ENCODE results near the gene FADS1. TPM values are rescaled to one million over a fixed set of nuclear protein-coding genes. Genes with fewer than 3 reads are reported as not detected.

The FADS1 gene
- total RNA-seq, 1 experiment from 2014 or later = 442 TPM

DNA sequence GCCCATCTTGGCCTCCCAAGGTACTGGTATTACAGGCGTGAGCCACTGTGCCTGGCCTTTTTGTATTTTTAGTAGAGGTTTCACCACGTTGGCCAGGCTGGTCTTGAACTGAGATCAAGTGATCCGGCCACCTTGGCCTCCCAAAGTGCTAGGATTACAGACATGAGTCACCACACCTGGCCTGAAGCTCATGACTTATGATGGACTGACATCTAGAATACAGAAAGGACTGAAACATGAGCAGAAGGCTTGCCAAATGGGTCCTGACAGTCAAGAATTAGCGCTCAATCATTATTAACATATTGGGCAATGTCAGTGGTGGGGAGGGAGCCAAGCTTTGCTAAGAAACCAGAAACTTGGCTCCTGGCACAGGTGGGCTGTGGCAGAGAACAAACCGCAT, 5.0 kb downstream of the FADS1 start:
- BruUV-seq (replicated peaks) = no TSS peak
- Histone ChIP-seq H3K27ac (ENCODE audit: low read depth, low read length, poor library complexity, severe bottlenecking) (peak overlapping the region; percentile 62), H3K27me3 (replicated peaks; ENCODE audit: insufficient read depth, low read depth, low read length, poor library complexity) (no peaks in the 10 kb centered on the region), H3K4me3 (ENCODE audit: low read depth, low read length, poor library complexity, severe bottlenecking) (no peak overlapping the region), H3K9me3 (ENCODE audit: low read depth, low read length, poor library complexity, severe bottlenecking) (no peaks in the 10 kb centered on the region), H3K4me1 (ENCODE audit: insufficient read depth, low read length, poor library complexity, severe bottlenecking) (peaks cover 19% of the 10 kb centered on the region), H3K36me3 (ENCODE audit: insufficient read depth, low read length, poor library complexity, severe bottlenecking) (peaks cover 81% of the 10 kb centered on the region)
- no peak for DNase-seq (ENCODE audit: low spot score)
- intact Hi-C loops (cut with micrococcal nuclease; ENCODE audit: unreplicated experiment) = no loop called here
- no peak for TF ChIP-seq EZH2 (IDR thresholded peaks at IDR 0.05; ENCODE audit: borderline replicate concordance, low read depth, low read length, poor library complexity, severe bottlenecking)
- TF ChIP-seq, protein P1, sequence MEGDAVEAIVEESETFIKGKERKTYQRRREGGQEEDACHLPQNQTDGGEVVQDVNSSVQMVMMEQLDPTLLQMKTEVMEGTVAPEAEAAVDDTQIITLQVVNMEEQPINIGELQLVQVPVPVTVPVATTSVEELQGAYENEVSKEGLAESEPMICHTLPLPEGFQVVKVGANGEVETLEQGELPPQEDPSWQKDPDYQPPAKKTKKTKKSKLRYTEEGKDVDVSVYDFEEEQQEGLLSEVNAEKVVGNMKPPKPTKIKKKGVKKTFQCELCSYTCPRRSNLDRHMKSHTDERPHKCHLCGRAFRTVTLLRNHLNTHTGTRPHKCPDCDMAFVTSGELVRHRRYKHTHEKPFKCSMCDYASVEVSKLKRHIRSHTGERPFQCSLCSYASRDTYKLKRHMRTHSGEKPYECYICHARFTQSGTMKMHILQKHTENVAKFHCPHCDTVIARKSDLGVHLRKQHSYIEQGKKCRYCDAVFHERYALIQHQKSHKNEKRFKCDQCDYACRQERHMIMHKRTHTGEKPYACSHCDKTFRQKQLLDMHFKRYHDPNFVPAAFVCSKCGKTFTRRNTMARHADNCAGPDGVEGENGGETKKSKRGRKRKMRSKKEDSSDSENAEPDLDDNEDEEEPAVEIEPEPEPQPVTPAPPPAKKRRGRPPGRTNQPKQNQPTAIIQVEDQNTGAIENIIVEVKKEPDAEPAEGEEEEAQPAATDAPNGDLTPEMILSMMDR (conservative IDR thresholded peaks at IDR 0.05; ENCODE audit: low read depth, low read length) = no peak
- POLR2A ChIA-PET (ENCODE audit: low non-redundant PET) = no interaction called here
- CTCF ChIA-PET = no interaction called here

DNA sequence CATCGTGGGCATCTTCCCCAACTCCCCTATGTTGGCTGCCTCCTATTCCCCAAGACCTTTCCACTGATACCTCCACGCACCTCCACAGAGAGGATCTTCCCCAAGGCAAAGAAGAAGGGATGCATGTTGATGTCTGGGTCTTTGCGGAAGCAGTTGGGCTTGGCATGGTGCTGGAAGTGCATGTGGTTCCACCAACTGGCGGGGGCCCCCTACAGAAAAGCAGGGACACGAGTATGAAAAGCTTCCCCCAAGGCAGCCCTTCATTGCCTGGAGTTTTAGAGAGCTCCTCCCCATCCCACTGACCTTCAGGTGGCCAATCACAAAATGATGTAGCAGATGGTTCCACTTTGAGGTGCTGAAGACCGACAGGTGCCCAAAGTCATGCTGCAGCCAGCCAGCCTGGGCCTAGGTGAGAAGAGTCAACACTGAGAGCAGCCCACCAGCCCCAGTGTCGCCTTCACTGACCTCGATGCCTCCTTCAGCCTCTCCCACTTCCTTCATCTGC, 6.1 kb downstream of the FADS1 start:
- no peaks in the 10 kb centered on the region for H3K27me3 ChIP-seq (replicated peaks; ENCODE audit: insufficient read depth, low read depth, low read length, poor library complexity)
- DNase-seq (ENCODE audit: low spot score) = no peak
- TF ChIP-seq EZH2 (IDR thresholded peaks at IDR 0.05; ENCODE audit: borderline replicate concordance, low read depth, low read length, poor library complexity, severe bottlenecking) = no peak
- no peaks in the 10 kb centered on the region for H3K9me3 ChIP-seq (ENCODE audit: low read depth, low read length, poor library complexity, severe bottlenecking)
- POLR2A ChIA-PET (ENCODE audit: low non-redundant PET) = no interaction called here
- peaks cover 91% of the 10 kb centered on the region for H3K36me3 ChIP-seq (ENCODE audit: insufficient read depth, low read length, poor library complexity, severe bottlenecking)
- H3K27ac ChIP-seq (ENCODE audit: low read depth, low read length, poor library complexity, severe bottlenecking) = no peak overlapping the region
- no peak overlapping the region for H3K4me3 ChIP-seq (ENCODE audit: low read depth, low read length, poor library complexity, severe bottlenecking)
- CTCF ChIA-PET = no interaction called here
- no TSS peak for BruUV-seq (replicated peaks)
- H3K4me1 ChIP-seq (ENCODE audit: insufficient read depth, low read length, poor library complexity, severe bottlenecking) = peaks cover 19% of the 10 kb centered on the region
- intact Hi-C loops (cut with micrococcal nuclease; ENCODE audit: unreplicated experiment) = no loop called here

DNA sequence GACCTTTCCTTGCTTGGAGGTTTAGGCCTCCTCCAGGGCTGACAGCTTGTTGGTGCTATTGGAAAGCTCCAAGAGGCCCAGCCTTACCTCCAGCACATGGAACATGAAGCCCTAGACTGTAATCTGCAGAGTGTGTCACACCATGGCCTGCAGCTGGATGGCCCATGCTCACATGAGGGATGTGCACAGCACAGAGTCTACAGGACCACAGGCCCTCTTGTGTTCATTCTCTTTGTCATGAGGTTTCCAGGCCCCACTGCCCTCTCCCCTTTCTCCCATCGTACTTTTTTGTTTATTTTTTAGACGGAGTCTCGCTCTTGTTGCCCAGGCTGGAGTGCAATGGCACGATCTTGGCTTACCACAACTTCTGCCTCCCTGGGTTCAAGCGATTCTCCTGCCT, 10.0 kb downstream of the FADS1 start:
- H3K36me3 ChIP-seq (ENCODE audit: insufficient read depth, low read length, poor library complexity, severe bottlenecking) = peaks cover 98% of the 10 kb centered on the region

More for the DNA sequence above, 10.0 kb downstream of the FADS1 start:
- BruUV-seq (replicated peaks) = no TSS peak
- CTCF ChIA-PET = no interaction called here
- Histone ChIP-seq H3K27ac (ENCODE audit: low read depth, low read length, poor library complexity, severe bottlenecking) (no peak overlapping the region), H3K9me3 (ENCODE audit: low read depth, low read length, poor library complexity, severe bottlenecking) (no peaks in the 10 kb centered on the region), H3K27me3 (replicated peaks; ENCODE audit: insufficient read depth, low read depth, low read length, poor library complexity) (no peaks in the 10 kb centered on the region), H3K4me3 (ENCODE audit: low read depth, low read length, poor library complexity, severe bottlenecking) (no peak overlapping the region), H3K4me1 (ENCODE audit: insufficient read depth, low read length, poor library complexity, severe bottlenecking) (no peaks in the 10 kb centered on the region)
- intact Hi-C loops (cut with micrococcal nuclease; ENCODE audit: unreplicated experiment) = no loop called here
- POLR2A ChIA-PET (ENCODE audit: low non-redundant PET) = no interaction called here
- no peak for DNase-seq (ENCODE audit: low spot score)
- TF ChIP-seq, protein P1 (conservative IDR thresholded peaks at IDR 0.05; ENCODE audit: low read depth, low read length) = no peak
- no peak for TF ChIP-seq EZH2 (IDR thresholded peaks at IDR 0.05; ENCODE audit: borderline replicate concordance, low read depth, low read length, poor library complexity, severe bottlenecking)

Data from A673 (cell line).